Left cardiac atrium (tissue), 4 donors: ENCODE data around the gene ADARB1. TPM values are rescaled to one million over a fixed set of nuclear protein-coding genes. Genes with fewer than 3 reads are reported as not detected.

Experiments
- ATAC-seq, 2 donors: fragments of 200-7000 bp; cut with Tn5 transposase; one replicate each; pipeline ENCODE4 v1.9.1; 2020; ENCODE audit warnings: mild to moderate bottlenecking in 2 of 2, moderate library complexity in 2 of 2
- DNase-seq: peaks from one replicate; pipeline ENCODE4 v3.0.0-alpha.2; 2020
- intact Hi-C, 2 donors: fragments of 100-400 bp; cut with DNase I; formaldehyde crosslinking; loops; one replicate each; pipeline versions ENCODE4 v1.14.1 to v1.15.1; 2022 to 2023
- total RNA-seq, 2 donors: library from RNA; stranded (reverse); fragmentation: NEBNext Ultra II Directional; extraction: Animal tissue kit (Norgen Biotek cat#: 25700); gene quantifications; one replicate each; pipeline ENCODE4 v1.2.1, GENCODE V29; 2021
- donor health status: DM: no; HTN: yes; CAD: no.
- donor health status: DM: no; HTN: yes; CAD: no; lungs with severe emphysema.
- donor health status: DM: yes; HTN: yes; CAD: no.
- donor health status: Dilated cardiomyopathy.

ADARB1 gene
- total RNA-seq, 2 donors from 2014 or later: 20.6 to 21.7 TPM

DNA sequence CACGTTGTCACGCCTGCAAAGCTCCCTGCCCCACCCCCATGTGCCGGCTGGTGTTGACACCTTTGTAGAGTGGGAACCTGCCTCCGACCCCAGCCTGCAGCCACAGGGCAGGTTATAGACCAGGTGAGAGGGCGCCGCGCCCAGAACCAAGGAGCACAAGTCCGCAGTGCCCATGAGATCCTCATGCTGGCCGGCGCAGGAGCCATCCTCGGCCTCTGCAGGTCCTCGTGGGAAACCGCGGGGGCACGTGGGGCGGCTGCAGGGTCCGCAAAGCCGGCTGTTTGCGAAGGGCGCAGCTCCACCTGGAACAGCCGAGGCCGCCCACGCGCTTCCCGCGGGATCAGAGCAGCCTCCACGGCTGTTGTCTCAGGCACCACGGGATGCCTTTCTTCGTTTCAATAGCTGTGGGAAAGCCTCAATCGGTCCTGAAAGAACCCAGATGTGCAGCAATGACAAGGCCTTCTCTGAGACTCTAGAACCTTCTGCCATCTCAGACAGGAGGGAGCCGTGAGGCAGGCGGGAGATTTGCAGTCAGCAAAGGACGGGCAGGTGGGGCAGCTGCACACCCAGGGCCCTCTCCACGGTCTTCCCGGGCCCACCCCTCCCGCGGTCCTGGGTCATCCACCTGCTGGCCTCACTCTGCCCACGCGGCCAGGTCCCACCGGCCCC, 183.4 kb downstream of the ADARB1 start:
- DNase-seq (no peak), ATAC-seq (no peak)
- intact Hi-C loops: no loop called here

DNA sequence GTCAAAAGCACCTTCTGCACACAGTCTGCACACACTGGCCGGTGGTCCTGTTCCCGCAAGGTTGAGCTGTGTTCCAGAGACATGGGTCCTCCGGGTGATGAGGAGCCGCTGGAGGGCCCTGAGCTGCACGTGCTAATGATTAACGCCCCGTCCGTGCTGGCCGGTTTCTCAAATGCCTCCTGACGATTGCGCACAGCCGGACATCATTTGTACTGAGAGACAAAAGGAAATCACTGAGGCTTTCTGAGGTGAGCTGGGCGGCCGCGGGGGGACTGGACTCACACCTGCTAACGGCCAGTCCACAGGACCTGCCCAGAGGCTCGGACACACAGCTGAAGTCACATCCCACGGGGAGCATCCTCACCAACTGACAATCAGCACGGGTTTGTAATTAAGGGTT, 184.1 kb downstream of the ADARB1 start:
- ATAC-seq (no peak), DNase-seq (no peak)
- intact Hi-C loops: no loop called here

GRCh38 chr21:45259206-45259840, 184.9 kb downstream of the ADARB1 start:
- intact Hi-C loops: no loop called here
- no peak for DNase-seq
- ATAC-seq: no peak

GRCh38 chr21:45260191-45260825, 185.9 kb downstream of the ADARB1 start:
- no peak for DNase-seq
- ATAC-seq: no peak
- intact Hi-C loops: no loop called here

DNA sequence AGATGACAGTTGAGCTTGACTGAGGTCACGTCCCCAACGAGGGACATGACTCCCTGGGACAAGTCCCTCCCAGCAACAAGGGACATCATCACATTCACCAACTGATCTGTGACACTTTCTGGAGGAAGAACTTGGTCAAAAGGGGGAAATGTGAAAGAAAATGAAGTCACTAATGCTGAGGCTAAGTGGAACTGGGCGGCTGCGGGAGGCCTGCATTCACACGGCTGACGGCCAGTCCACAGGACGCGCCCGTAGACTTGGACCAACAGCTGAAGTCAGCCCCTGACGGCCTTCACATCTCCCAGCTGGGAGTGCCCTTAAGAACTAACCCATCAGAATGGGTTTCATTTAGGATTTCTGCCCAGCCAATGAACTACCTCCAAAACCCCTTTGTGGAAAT, 186.7 kb downstream of the ADARB1 start:
- intact Hi-C loops: no loop called here
- DNase-seq (no peak), ATAC-seq (no peak)

GRCh38 chr21:45262041-45262581, 187.7 kb downstream of the ADARB1 start:
- DNase-seq (no peak), ATAC-seq (no peak)
- intact Hi-C loops: no loop called here

DNA sequence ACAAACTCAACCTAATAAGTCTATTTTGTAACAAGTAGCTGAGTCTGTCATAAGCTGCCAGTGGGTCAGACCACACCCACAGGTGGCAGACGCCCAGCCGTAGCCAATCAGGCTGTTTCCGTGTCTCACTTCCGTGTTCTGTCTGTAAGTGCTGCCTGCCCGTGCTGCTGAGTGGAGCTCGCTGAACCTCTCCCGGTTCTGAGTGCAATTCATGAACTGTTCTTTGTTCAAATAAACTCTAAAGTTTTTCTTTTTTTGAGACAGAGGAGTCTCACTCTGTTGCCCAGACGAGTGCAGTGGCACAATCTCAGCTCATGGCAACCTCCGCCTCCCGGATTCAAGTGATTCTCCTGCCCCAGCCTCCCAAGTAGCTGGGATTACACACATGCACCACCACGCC, 188.2 kb downstream of the ADARB1 start:
- DNase-seq: no peak
- intact Hi-C loops: no loop called here
- no peak for ATAC-seq

DNA sequence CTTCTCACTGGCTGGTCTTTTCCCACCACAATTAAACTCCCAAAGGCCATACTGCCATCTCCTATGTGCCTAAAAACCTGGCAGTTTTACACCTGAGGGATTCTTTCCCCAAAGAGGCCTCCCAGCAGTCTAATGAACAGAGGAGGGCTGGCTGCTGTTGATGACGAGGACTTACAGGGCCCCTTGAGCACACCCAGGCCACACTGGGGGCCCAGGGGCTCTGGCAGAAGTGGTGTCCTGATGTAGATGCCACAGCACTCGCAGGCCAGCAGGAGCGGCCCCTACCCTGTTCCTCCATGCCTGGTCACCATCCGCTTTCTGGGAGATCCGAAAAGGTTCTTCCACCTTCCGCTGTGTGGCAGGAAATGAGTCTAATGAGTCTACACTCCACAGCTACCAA, 189.2 kb downstream of the ADARB1 start:
- ATAC-seq (no peak), DNase-seq (no peak)
- intact Hi-C loops: no loop called here

GRCh38 chr21:45264146-45264911, 189.9 kb downstream of the ADARB1 start:
- intact Hi-C loops: no loop called here
- ATAC-seq (no peak), DNase-seq (no peak)

DNA sequence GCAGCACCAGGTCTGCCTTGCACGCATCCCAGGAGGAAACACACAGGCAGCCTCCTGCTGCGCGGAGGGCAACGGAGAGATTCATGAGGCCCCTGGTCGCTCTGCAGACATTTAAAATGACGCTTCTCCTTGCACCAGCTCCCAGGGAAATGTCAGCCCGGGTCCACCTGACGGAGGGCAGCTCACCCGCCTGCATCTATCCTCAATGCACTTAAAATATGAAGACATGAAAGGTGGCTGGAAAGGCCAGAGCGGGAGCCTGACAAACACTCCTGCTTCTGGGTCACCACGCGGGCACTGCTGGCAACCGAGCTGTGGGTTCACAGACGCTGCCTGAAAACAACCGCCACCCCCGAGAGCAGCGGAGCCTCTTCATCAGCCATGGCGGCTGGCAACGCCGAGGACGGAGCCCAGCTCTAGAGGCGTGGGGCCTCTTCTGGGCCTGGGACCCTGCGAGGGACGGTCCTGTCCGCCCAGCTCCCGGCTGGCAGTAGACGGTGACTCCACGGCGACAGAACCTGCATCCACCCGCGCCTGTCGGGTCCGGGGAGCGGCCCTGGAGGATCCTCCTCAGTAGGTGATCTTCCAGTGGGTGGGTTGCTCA, 190.6 kb downstream of the ADARB1 start:
- intact Hi-C loops: no loop called here
- ATAC-seq (no peak), DNase-seq (no peak)

- no peak for DNase-seq
- ATAC-seq: peak in 1 of 2 donors; percentile 19
- intact Hi-C loops: no loop called here
These were observed 191.5 kb downstream of the ADARB1 start for GRCh38 chr21:45265721-45266517.

GRCh38 chr21:45266518-45267389, 192.4 kb downstream of the ADARB1 start:
- DNase-seq: no peak
- intact Hi-C loops: no loop called here
- ATAC-seq: peak; percentile 6 to 12

DNA sequence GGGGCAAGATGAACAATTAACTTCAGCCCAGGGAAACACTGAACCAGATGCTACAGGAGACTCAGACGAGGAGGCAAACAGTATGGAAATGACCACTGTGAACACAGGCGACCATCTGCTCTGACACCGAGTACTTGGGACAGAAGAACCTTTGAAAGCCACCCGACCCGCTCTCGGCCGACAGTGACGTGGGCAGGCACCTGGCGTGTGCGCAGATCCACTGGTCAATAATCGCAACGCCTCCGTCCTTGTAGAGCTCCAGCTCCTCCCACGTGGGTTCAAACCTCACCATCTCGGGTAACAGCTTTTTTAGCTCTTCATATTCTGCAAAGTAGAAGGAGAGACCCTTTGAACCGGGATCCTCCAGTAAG, 193.0 kb downstream of the ADARB1 start:
- intact Hi-C loops: no loop called here
- ATAC-seq (no peak), DNase-seq (no peak)

- intact Hi-C loops: no loop called here
These were observed 195.5 kb downstream of the ADARB1 start for GRCh38 chr21:45269861-45270260.

GRCh38 chr21:45270306-45270821, 196.0 kb downstream of the ADARB1 start:
- DNase-seq (no peak), ATAC-seq (no peak)
- intact Hi-C loops: no loop called here

More at GRCh38 chr21:45269861-45270260, 195.5 kb downstream of the ADARB1 start:
- ATAC-seq: no peak
- DNase-seq: no peak
